HTERT RPE-1 (cell line): ENCODE results near the gene FANCG.

ENCODE experiments used
- in situ Hi-C: fragments of 300-500 bp; cut with MboI; formaldehyde crosslinking; loops from 4 replicates; pipeline ENCODE4 v1.14.3; 2020; ENCODE audit warnings: low sequenced_read_pairs

The FANCG gene

DNA sequence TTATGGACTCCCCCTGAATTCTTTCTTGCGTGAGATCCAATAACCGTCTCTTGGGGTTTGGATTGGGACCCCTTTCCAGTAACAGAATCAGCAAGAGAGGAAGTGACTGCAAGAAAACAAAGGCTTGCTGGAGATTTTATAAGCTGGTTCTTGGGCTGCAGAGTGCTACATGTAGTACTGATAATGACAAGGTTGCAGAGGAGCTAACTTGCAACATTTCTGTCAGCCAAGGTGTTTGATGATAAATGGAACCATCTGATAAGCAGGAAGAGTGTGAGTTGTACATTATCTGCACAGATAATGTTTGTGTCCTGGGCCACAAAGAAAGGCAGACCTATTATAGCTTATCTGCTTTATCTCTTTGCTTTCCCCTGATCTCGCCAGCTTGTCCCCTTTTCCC lies 53.1 kb downstream of the FANCG start:
- in situ Hi-C loops = no loop called here
